ENCODE measurements around the gene PGK2.

DNA sequence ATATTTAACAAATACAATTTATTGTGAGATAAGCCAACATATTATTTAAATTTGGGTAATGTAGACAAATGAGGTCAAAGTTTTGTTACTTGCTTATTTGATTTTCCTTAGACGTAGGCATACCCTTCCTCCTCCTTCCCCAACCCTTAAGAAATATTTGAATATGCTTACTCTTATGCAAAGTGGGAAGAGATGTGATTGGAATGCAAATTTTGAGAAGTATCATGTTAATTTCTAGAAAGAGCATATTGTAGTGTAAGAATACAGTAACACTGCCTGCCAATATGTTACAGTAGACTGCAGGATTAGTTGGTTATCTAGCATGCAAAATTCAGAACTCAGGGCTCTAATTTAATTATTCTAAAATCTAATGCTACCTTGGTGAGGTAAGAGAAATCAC, 46.3 kb upstream of the PGK2 start:
- TF ChIP-seq, protein P1, sequence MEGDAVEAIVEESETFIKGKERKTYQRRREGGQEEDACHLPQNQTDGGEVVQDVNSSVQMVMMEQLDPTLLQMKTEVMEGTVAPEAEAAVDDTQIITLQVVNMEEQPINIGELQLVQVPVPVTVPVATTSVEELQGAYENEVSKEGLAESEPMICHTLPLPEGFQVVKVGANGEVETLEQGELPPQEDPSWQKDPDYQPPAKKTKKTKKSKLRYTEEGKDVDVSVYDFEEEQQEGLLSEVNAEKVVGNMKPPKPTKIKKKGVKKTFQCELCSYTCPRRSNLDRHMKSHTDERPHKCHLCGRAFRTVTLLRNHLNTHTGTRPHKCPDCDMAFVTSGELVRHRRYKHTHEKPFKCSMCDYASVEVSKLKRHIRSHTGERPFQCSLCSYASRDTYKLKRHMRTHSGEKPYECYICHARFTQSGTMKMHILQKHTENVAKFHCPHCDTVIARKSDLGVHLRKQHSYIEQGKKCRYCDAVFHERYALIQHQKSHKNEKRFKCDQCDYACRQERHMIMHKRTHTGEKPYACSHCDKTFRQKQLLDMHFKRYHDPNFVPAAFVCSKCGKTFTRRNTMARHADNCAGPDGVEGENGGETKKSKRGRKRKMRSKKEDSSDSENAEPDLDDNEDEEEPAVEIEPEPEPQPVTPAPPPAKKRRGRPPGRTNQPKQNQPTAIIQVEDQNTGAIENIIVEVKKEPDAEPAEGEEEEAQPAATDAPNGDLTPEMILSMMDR (IDR thresholded peaks at IDR 0.05; ENCODE audit: low read depth, low read length), result no peak
- no peak for TF ChIP-seq EZH2phosphoT487 (IDR thresholded peaks at IDR 0.05; ENCODE audit: low read depth)

Data from OCI-LY3 (cell line).